ES-I3 (cell line): Measurements from ENCODE around the gene SHISA9.

ENCODE experiments used
- H3K36me3 ChIP-seq: 2 replicates; pipeline ENCODE4 v1.6.1; 2013; ENCODE audit warnings: mild to moderate bottlenecking, low read length, control low read depth, moderate library complexity; ENCODE audit not compliant: insufficient read depth
- H3K4me1 ChIP-seq: 2 replicates; pipeline ENCODE4 v1.6.1; 2013; ENCODE audit warnings: mild to moderate bottlenecking, control low read depth, low read length; ENCODE audit not compliant: insufficient read depth
- H3K9ac ChIP-seq: 2 replicates; pipeline ENCODE4 v1.6.1; 2013; ENCODE audit warnings: low read depth, mild to moderate bottlenecking, low read length, moderate library complexity
- H3K9me3 ChIP-seq: 2 replicates; pipeline ENCODE4 v1.6.1; 2013; ENCODE audit warnings: mild to moderate bottlenecking, low read length, moderate library complexity; ENCODE audit not compliant: control insufficient read depth, insufficient read depth

SHISA9 gene

DNA sequence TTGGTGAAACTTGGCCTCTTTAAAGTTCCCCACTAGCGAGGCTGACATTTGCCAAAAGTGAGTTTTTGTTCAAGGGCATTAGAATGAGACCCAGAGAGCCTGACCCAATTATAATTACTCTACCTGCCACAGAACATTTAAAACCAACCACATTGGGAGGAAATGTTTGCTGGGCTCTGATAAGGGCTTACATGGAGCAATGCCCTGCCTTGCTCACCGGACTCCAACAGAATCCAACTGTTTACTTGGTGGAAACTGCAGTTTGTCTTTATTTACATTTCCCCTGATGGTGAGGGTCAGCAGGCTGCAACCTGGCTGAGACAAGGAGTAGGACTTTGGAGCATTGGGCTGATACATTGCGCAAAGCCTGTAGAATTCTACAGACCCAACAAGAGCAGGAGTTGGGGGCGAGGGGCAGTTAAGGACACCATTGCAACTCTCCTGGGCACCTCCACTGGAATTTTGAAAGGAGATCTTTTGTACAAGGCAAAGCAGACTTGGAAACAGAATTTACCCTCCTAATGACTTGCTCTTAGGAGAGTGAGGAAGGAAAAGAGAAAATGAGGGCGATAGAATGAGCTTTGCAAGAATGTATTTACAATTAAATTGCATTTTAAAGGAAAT, 368.6 kb downstream of the SHISA9 start:
- no peaks in the 10 kb centered on the region for H3K9me3 ChIP-seq
- no peak overlapping the region for H3K9ac ChIP-seq
- no peaks in the 10 kb centered on the region for H3K36me3 ChIP-seq
- H3K4me1 ChIP-seq: no peaks in the 10 kb centered on the region

DNA sequence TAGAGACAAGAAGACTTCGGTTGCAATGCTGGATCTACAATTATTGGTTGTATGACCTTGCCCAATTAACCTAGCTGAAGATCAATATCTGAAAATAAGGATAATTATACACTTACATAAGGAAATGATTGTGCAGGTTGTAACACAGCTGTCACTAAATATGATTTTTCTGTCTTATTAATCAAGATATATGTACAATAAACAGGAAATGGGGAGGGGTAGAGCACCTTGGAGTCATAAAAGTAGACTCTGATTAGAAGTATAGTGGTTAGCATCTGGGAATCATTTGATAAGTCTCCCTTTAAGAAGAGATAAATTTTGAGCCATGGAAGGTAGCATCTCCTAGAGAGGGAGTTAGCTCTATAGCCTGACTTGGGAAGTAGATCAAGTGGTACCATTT, 369.2 kb downstream of the SHISA9 start:
- Histone ChIP-seq H3K4me1 (no peaks in the 10 kb centered on the region), H3K9ac (no peak overlapping the region), H3K9me3 (no peaks in the 10 kb centered on the region), H3K36me3 (no peaks in the 10 kb centered on the region)

DNA sequence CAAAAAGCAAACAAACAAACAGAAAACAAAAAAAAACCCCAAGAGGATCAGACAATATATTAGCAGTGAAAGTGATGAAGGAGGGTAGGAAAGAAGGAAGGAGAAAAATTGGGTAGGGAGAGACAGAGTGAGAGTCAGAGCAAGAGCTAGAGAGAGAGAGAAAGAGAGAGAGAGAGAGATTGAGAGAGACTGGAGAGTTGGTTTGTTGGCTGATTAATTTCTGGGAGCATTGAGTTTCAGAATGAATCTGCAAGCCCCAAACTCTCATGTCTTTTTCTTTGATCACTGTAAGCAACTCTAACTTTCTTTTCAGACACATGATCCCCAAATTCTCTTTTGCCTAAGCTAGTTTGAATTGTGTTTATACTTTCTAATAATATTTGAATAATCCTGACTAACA, 388.1 kb downstream of the SHISA9 start:
- Histone ChIP-seq H3K9ac (no peak overlapping the region), H3K36me3 (no peaks in the 10 kb centered on the region), H3K4me1 (0 out of 2 replicates have a peak, but pooled peaks cover 3% of the 10 kb centered on the region), H3K9me3 (no peaks in the 10 kb centered on the region)
